Uterus (tissue), 2 donors: ENCODE results near the gene PACSIN2.

ENCODE experiments used
- POLR2A ChIP-seq, 2 donors: fragments of 450-650 bp; IDR thresholded peaks; one replicate each; pipeline ENCODE4 v1.6.1; 2016; ENCODE audit warnings: antibody characterized with exemption in 2 of 2, mild to moderate bottlenecking in 1 of 2, moderate library complexity in 1 of 2
- TF ChIP-seq, protein P1 (sequence below), 4 experiments: fragments of 200-600 bp in 2 of 4; fragments of 450-650 bp in 2 of 4; sonication (generic) in 2 of 4; IDR thresholded peaks; one replicate each; pipeline ENCODE4 v1.5.1; 2016 to 2019; ENCODE audit warnings: antibody characterized with exemption in 4 of 4, mild to moderate bottlenecking in 2 of 4, moderate library complexity in 1 of 4

DNA sequence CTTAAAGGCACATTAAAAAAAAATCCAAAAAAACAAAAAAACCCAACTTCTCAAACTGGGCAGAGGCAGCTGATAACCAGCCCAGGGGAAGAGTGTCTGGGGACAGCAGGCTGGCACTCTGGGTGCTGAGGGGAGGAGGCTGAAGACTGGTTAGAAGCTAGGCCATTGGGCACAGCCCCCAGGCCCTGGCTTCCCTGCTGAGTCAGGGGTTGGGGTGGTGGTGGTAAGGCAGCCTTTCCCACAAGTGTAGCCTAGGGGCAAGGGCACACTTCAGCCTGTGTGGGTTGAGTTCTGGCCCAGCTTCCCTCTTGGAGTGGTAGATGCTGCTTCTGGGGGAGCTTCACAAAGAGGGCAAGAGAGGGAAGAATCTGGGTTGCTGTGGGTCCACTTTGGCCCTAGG, 141.6 kb downstream of the PACSIN2 start:
- TF ChIP-seq, protein P1, sequence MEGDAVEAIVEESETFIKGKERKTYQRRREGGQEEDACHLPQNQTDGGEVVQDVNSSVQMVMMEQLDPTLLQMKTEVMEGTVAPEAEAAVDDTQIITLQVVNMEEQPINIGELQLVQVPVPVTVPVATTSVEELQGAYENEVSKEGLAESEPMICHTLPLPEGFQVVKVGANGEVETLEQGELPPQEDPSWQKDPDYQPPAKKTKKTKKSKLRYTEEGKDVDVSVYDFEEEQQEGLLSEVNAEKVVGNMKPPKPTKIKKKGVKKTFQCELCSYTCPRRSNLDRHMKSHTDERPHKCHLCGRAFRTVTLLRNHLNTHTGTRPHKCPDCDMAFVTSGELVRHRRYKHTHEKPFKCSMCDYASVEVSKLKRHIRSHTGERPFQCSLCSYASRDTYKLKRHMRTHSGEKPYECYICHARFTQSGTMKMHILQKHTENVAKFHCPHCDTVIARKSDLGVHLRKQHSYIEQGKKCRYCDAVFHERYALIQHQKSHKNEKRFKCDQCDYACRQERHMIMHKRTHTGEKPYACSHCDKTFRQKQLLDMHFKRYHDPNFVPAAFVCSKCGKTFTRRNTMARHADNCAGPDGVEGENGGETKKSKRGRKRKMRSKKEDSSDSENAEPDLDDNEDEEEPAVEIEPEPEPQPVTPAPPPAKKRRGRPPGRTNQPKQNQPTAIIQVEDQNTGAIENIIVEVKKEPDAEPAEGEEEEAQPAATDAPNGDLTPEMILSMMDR (IDR thresholded peaks at IDR 0.05), result no peak
- TF ChIP-seq POLR2A (IDR thresholded peaks at IDR 0.05), result no peak
